ENCODE data around the gene HERC3. TPM values are rescaled to one million over a fixed set of nuclear protein-coding genes. Genes with fewer than 3 reads are reported as not detected.

Gene HERC3
- total and polyA plus RNA-seq, 4 donors: 5.1 to 22.1 (median 10.0) TPM

- no peak overlapping the region for H3K4me3 ChIP-seq (ENCODE audit: low read depth in 1 of 3, low read length in 3 of 3)
- TF ChIP-seq SP1 (IDR thresholded peaks at IDR 0.05) (no peak), MAX (IDR thresholded peaks at IDR 0.05) (no peak), NR2F2 (IDR thresholded peaks at IDR 0.05) (no peak), GABPA (IDR thresholded peaks at IDR 0.05 in 1 of 2, conservative IDR thresholded peaks at IDR 0.05 in 1 of 2) (no peak), EGR1 (IDR thresholded peaks at IDR 0.05; ENCODE audit: low read depth in 2 of 2) (no peak), REST (IDR thresholded peaks at IDR 0.05) (no peak), HNF4G (IDR thresholded peaks at IDR 0.05) (no peak), RXRA (IDR thresholded peaks at IDR 0.05) (no peak), FOXA1 (IDR thresholded peaks at IDR 0.05) (no peak), CTCF (IDR thresholded peaks at IDR 0.05; ENCODE audit: low read depth, low read length, missing input control) (no peak), ZBTB33 (IDR thresholded peaks at IDR 0.05) (no peak), YY1 (IDR thresholded peaks at IDR 0.05) (no peak), ATF3 (IDR thresholded peaks at IDR 0.05) (no peak)
- peak overlapping the region; percentile 71 to 86 for H3K27ac ChIP-seq (ENCODE audit: low read depth in 1 of 2, low read length in 2 of 2)
- H3K9me3 ChIP-seq (ENCODE audit: control insufficient read depth in 4 of 4, low read length in 3 of 4): no peaks in the 10 kb centered on the region
- no peaks in the 10 kb centered on the region for H3K27me3 ChIP-seq (ENCODE audit: control insufficient read depth in 4 of 4, insufficient read depth in 4 of 4, low read length in 3 of 4)
- H3K4me1 ChIP-seq (ENCODE audit: control insufficient read depth in 4 of 4, insufficient read depth in 4 of 4, low read length in 3 of 4): peaks cover 0 to 53% (median 39%) of the 10 kb centered on the region in 4 donors
- no peak for DNase-seq (ENCODE audit: low spot score)
- no peaks in the 10 kb centered on the region for H3K36me3 ChIP-seq (ENCODE audit: control insufficient read depth in 4 of 4, insufficient read depth in 3 of 4, low read depth in 1 of 4, low read length in 3 of 4)
- H3K9ac ChIP-seq (ENCODE audit: low read depth in 1 of 2, low read length in 2 of 2): peak overlapping the region; percentile 1 to 87
These were observed 164.8 kb downstream of the HERC3 start for GRCh38 chr4:88757067-88757466.

GRCh38 chr4:88757776-88758175 lies 165.5 kb downstream of the HERC3 start:
- Histone ChIP-seq H3K36me3 (ENCODE audit: control insufficient read depth in 4 of 4, insufficient read depth in 3 of 4, low read depth in 1 of 4, low read length in 3 of 4) (no peaks in the 10 kb centered on the region), H3K9me3 (ENCODE audit: control insufficient read depth in 4 of 4, low read length in 3 of 4) (no peaks in the 10 kb centered on the region), H3K27ac (ENCODE audit: low read depth in 1 of 2, low read length in 2 of 2) (peak overlapping the region; percentile 51 to 86), H3K9ac (ENCODE audit: low read depth in 1 of 2, low read length in 2 of 2) (peak overlapping the region; percentile 36 to 87), H3K4me1 (ENCODE audit: control insufficient read depth in 4 of 4, insufficient read depth in 4 of 4, low read length in 3 of 4) (peaks cover 0 to 53% (median 34%) of the 10 kb centered on the region in 4 donors), H3K27me3 (ENCODE audit: control insufficient read depth in 4 of 4, insufficient read depth in 4 of 4, low read length in 3 of 4) (no peaks in the 10 kb centered on the region), H3K4me3 (ENCODE audit: low read depth in 1 of 3, low read length in 3 of 3) (peak overlapping the region in 2 of 3 donors; percentile 9)
- DNase-seq (ENCODE audit: low spot score): no peak
- 43% methylated on average over 6 of the region's 6 CpGs for WGBS
- TF ChIP-seq SP1 (IDR thresholded peaks at IDR 0.05) (no peak), ATF3 (IDR thresholded peaks at IDR 0.05) (no peak)

Small RNA genes within 50 kb of the gene (small RNA-seq; reads per million reads assigned to genes)
- gene RF02115 (not detected), gene RNU6-33P (0.07 reads per million)

Other genes with a start within 250 kb of the HERC3 start
- 1 to 10 TPM; 2.7 to 3.8 TPM for gene HERC6, start 213.6 kb upstream of the HERC3 start, total RNA-seq
- 1 to 10 TPM; 1.5 to 2.5 TPM for gene HERC6, start 213.6 kb upstream of the HERC3 start, polyA plus RNA-seq
- 1 to 10 TPM; 2.8 to 3.0 TPM for gene HERC5, start 135.4 kb upstream of the HERC3 start, total RNA-seq
- 1 to 10 TPM; 1.5 to 5.0 TPM for gene HERC5, start 135.4 kb upstream of the HERC3 start, polyA plus RNA-seq
- gene PYURF, start 68.7 kb upstream of the HERC3 start, total RNA-seq: 10 to 100 TPM; 28.8 to 60.4 TPM
- 10 to 100 TPM; 56.9 to 86.0 TPM for gene PYURF, start 68.7 kb upstream of the HERC3 start, polyA plus RNA-seq
- gene NAP1L5, start 105.3 kb downstream of the HERC3 start, total RNA-seq: 10 to 100 TPM in 1 of 2 donors, 1 to 10 TPM in 1; 2.0 to 10.0 TPM
- 1 to 10 TPM; 2.9 TPM for gene NAP1L5, start 105.3 kb downstream of the HERC3 start, polyA plus RNA-seq

All from liver (tissue), 10 donors.